ENCODE data around the gene PTGES2. TPM values are rescaled to one million over a fixed set of nuclear protein-coding genes. Genes with fewer than 3 reads are reported as not detected.
"Not testable (repeated sequence)": the region's sequence is repeated elsewhere in the genome, so short reads cannot be mapped to it uniquely, and the experiment has no call there.

PTGES2 gene
- polyA plus RNA-seq, 1 donor, result 44.1 TPM

DNA sequence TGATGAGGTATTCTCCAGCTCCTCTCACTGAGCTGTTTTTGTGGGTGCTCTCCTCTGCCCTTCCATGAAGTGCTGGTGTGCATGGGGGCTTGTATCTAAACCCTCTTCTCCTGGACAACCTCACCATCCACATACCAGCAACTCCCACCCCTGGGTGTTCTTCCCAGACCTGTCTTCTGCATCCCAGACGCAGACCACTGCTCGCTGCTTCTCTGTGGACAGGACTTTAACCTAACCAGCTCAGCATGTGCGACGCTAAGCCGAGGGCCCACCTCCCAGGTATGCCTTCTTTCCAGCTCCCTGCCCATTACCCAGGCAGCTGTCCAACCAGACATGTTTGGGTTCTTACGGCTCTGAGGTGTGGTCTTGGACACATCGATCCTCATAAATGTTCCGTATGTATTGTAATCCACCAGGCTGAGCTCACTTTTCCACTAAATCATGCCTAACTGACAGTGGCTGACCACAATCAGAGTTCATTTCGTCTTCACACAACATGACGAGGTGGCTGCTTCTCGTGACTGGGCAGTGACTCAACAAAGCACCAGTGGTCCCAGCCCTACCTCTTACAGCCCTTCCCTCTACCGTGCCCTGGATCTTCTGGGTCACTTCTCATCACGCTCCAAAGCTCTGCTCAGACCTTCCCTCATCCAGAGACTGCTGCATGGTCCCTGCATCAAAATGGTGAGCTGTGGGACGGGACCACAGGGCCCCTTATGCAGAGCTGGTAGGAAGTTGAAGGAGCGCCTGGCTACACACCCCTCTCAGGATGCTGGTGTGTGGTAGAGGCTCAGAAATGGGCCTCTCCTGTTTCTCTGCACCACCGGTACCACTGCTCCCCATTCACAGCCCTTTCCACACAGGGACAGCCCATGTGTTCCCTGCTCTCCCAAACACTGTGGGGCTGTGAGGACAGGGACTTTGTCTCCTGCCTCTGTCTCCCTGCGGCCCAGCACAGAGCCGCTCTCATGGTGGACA, 9.6 kb upstream of the PTGES2 start:
- DNase-seq (ENCODE audit: low read depth), result no peak

DNA sequence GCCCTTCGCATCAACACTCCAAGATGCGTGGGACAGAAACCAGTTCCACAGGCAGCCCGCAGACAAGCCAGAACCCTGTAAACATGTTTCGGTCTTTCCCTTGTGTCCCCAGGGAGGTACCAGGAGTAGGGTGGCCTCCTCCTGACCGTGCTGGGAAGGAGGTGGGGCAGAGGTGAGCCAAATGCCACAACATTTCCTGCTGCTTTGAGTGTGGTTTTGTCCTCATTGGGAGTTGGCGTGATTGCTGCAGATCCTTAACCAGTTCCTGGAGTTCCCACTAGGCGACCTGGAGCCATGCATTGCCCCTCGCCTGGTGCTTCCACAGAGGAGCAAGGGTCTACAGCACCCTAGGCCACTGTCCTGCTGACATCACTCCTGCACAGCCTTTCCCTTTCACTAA, 8.0 kb upstream of the PTGES2 start:
- DNase-seq (ENCODE audit: low read depth), result not testable (repeated sequence)

DNA sequence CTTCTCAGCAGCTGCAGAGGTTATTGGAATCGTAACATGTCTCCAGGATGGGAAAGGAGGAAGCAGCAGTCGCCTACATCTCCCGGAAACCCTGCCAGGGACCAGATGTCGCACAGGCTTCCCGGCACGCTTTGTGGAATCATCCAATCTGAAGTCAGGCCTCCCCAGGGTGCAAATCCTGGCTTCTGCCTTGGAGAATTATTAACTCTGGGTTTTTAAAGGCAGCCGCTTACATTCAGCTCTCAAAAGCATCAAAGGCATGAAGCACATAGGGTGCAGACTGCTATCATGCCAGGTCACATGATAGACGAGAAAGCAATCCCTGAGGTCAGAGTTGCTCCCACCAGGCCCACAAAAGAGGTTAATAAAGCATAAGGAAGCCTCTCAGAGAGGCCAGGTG, 4.6 kb upstream of the PTGES2 start:
- DNase-seq (ENCODE audit: low read depth), result peak; percentile 25

DNA sequence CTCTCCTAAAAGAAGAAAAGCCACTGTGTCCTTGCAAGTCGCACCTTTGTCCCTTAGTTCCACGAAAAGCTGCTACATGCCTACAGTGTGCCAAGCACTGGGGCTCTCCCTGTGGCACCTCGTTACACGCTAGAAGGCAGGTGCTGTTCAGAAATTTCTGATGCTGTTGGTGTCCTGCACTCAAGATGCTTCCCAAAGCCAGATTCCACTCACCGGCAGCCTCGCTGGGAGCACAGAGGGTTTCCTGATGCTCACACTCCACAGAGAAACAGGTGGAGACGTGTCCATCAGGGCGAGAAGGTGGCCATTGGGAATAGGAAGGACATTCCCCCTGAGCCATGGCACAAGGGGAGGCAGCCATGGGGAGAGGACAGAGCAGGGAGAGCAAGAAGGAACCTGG, 3.8 kb upstream of the PTGES2 start:
- not testable (repeated sequence) for DNase-seq (ENCODE audit: low read depth)

DNA sequence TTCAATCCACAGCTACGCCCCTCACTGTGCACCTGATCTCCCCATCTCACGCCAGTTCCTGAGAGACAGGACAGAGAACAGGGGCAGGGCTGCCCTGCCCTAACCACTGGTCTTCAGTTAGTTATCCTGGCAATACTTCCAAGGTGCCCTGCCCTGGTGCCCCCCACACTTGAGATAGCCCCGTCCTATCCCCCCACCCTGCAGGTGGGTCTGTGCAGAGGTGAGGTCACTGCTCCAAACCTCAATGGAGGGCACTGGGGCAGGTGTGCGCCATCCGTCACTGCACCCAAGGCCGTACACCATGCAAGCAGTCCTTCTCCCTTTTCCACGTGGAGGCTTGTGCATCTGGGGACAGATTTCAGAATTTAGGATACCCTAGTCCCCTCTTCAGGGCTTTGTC, 3.1 kb upstream of the PTGES2 start:
- not testable (repeated sequence) for DNase-seq (ENCODE audit: low read depth)

DNA sequence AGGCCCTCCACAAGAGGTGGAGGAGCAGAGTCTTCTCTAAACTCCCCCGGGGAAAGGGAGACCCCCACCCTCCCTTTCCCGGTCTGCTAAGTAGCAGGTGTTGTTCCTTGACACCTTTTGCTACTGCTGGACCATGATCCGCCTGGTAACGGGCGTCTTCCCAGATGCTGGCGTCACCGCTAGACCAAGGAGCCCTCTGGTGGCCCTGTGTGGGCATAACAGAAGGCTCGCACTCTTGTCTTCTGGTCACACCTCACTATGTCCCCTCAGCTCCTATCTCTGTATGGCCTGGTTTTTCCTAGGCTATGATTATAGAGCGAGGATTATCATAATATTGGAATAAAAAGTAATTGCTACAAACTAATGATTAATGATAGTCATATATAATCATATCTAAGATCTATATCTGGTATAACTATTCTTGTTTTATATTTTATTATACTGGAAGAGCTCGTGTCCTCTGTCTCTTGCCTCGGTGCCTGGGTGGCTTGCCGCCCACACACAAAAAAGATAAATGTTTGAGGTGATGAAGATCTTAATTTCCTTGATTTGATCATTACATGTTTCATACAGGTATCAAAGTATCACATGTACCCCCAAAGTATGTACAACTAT, 2.6 kb upstream of the PTGES2 start:
- DNase-seq (ENCODE audit: low read depth), result not testable (repeated sequence)

DNA sequence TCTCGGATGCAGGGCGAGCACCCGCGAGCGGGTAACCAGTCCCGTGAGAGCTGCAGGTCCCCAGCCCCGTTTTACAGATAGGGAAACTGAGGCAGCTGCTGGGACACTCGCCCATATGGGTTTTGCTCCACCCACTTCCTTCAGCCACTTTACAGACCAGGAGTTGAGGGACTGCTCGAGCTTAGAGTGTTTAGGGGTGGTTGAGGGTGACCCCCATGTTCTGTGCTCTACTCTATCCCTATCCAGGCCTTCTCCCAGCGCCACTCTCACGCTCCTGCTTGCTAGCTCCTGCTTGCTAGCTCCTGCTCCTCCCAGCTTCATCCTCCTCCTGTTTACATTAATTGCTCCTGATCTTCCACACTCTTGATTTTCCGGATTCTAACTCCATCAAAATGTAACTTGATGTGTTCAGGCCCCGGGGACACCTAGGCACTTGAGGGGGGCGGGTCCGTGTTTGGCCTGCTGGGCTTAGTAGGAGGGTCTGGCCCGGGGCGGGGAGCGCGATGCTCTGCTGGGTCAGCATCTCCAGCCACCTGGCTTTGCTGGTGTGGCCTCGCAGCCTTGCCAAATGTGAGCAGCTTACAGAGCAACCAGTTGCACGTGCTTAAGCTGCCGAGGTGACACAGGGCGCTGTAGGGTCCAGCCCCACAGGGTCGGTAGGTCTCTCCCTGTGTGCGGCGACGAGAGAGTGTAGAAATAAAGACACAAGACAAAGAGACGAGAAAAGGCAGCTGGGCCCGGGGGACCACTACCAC, 1.5 kb upstream of the PTGES2 start:
- no peak for DNase-seq (ENCODE audit: low read depth)

DNA sequence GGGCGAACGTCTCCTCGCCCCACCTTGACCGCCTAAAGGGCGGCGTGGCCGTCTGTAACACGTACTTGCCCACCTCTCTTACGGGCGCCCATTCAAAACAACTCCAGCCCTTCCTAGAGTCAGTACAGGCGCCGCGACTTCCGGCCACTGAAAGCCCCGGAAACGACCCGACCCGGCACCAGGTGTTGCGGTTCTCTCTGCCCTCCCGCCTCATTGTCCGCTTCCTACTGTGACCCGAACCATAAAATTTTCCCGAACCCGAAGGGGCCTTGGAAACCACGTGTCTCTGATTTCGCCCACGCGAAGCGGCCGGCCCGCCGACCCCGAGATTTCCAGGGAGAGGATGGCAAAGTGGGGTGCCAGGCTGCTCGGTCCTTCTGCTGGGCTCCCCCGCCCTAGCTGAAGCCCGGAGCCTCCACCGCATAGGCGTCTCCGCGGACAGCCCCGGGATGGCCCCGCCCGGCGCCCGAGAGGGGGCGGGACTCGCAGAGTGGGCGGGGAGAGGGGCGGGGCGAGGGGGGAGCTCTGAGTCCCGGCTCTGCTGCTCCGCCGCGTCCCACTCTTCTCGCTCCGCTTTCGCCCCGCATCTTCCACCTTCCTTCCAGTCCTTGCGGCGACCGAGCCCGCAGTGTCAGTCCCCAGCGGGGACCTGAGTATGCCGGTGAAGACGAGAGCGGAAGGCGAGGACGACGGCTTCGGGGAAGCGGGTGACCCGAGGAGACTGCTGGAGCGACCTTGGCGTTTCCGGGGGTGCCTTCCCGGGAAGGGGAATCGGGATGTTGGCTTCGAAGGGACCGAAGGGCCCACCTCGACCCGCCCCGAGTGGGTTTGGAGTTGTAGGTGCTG, 684 bp upstream of the PTGES2 start:
- peak; percentile 84 for DNase-seq (ENCODE audit: low read depth)

DNA sequence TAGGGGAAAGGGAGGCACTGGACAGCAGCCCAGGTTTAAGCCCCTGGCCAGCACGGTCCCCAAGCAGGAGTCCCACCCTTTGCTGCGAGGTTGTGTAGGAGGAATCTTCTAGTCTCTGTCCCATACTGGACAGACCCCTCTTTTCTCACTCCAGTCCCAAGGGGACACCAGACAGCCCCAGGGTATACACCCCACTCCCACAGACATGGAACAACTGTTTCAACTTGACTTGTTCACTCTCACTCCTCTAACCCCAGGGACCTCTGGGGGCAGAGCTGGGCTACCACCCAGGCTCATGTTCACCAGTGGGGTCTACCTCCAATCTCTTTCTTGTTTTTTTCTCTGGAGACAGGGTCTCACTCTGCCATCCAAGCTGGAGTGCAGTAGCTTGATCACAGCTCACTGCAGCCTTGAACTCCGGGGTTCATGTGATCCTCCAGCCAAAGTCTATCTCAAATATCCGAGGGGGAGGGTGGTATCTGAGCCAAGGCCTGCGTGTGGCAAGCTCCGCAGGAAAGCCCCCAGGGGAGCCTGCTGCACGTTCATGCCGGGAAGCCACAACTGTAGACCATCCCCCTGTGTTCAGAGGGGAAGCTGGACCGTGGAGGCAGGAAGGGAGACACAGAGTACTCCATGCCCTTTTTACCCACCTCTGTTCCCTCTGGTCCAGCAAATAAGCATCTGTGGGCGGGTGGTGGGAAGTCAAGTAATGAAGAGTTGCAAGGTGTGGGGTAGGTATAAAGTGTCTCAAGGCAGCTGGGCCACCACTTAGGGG, 1.8 kb downstream of the PTGES2 start:
- no peak for DNase-seq (ENCODE audit: low read depth)

DNA sequence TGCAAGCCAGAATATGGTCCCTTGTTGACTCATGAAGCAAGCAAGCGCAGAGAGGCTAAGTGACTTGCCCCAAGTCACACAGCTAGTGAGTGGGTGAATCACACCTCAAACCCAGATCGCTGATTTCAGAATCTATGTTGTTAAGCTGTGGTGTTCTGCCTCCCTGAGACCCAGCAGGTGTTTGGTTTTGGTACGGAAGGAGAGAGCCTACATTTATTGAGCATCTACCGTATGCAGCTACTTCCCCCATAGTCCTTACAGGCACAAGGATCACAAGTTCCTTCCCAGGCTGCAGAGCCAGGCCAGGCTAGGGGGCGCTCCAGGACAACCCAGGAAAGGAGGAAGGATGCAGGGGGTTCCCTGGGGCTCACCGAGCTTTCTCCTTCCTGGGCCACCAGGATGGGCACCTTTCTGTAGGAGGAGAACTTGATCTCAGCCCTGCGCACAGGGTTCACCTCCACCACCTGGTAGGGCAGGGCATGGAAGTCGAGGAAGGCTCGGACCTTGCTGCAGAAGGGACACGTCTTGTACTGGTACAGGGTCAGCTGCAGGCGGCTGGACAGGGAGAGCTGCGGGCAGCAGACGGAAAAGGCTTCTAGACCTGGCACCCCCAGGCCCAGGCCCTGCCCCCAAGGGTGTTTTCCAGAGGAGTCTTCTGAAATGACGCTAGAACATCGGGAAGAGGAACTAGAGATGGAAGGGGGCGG, 2.5 kb downstream of the PTGES2 start:
- no peak for DNase-seq (ENCODE audit: low read depth)

DNA sequence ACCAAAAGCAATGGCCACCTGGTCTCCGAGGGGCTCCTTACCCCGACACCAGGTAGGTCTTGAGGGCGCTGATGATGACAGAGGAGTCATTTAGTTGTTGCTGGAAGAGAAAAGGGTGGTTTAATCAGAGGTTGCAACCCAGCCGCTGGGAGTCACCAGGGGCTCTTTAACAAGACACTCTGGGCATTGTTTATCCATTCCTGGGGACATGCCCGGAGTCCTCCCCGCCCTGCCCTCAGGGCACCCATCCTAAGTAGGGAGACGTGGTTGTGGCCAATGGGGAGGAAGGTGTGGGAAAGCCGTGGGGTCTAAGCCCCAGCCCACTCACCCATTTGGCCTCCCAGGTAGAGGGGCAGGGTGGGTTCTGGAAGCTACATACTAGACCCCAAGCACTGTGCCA, 3.1 kb downstream of the PTGES2 start:
- no peak for DNase-seq (ENCODE audit: low read depth)

DNA sequence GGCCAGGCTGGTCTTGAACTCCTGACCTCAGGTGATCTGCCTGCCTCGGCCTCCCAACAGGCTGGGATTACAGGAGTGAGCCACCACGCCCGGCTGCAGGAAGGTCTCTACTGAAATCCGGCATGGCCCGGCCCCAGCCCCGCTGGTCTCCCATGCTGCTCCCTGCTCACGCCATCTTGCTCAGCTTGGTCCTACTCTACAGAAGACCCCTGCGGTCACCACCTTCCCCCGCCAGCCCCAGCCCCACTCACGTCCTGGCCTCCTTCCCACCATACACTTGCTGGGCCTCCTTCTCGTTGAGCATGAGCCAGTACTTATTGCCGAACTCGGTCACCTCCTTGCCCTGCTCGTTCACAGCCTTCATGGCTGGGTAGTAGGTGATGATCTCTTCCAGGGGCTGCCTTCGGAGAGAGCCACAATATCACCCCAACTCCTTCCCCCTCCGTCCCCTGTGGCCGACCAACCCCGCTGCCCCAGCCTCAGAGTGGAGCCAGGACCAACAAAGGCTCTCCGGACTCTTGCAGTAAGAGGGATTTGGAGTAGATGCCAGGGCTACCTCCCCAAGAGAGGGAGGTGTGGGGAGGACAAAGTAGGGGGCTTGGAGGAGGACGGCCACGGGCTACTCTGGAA, 4.0 kb downstream of the PTGES2 start:
- DNase-seq (ENCODE audit: low read depth), result no peak

DNA sequence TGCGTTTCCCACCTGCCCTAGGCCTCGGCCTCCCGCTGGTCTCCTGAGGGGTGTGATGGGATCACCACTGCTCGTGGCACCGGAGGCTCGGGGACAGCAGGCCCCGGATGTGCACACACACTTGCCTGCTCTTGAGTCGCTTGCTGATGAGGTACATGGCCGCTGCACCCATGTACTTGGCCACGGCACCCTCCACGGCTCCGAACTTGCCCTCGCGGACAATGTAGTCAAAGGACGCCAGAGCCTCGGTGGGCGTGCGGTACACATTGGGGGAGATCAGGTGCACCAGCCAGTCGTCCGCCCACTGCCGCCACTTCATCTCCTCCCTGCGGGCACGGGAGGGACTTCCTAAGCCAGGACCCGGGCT, 4.7 kb downstream of the PTGES2 start:
- no peak for DNase-seq (ENCODE audit: low read depth)

DNA sequence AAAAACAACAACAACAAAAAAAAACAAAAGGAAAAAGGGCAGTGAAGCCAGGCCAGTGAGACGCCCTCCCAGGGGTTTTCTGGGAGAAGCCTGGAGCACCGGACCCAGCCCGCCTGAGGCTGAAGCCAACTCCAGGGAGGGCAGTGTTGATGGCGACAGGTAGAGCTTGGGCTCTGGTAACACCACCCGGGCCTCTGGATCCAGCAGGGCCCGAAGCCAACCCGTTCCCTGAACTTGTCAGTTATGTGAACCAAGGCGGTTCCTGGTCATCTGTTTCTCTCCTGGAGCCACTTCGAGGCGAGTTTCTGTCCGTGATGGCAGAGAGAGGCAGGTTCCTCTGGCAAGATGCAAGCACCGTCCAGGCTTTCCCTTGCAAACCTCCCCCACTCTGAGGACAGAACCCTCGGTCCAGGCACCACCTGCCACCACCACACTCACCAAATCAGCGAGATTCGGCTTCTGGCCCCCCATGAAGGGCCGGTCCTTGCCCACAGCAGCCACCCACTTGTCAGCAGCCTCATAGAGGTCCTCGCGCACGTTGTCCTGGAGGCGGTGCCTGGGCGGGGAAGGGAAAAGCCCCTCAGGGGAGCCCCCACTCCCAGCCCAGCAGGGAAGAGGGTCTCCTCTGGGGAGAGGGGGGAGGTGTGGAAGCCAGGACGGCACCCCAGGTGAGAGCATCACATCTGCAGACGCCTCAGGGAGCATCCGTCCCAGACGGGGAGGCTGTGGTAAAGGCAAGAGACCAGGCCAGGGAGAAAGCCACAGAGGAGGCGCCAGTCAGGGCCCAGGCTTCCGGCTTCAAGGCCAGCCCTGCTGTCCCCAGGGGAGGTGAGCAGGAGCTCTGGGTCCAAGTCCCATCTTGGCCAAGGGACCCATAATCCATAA, 5.4 kb downstream of the PTGES2 start:
- no peak for DNase-seq (ENCODE audit: low read depth)

DNA sequence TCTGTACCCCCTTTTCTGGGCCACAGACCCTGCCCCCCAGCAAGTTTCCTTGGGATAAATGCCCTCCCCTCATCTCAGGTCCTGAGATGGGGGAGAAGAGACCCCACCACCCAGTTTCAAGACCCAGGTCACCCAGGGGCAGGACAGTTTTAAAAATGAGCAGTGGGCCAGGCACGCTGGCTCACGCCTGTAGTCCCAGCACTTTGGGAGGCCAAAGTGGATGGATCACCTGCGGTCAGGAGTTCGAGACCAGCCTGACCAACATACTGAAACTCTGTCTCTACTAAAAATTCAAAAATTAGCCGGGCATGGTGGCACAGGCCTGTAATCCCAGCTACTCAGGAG, 6.1 kb downstream of the PTGES2 start:
- no peak for DNase-seq (ENCODE audit: low read depth)

DNA sequence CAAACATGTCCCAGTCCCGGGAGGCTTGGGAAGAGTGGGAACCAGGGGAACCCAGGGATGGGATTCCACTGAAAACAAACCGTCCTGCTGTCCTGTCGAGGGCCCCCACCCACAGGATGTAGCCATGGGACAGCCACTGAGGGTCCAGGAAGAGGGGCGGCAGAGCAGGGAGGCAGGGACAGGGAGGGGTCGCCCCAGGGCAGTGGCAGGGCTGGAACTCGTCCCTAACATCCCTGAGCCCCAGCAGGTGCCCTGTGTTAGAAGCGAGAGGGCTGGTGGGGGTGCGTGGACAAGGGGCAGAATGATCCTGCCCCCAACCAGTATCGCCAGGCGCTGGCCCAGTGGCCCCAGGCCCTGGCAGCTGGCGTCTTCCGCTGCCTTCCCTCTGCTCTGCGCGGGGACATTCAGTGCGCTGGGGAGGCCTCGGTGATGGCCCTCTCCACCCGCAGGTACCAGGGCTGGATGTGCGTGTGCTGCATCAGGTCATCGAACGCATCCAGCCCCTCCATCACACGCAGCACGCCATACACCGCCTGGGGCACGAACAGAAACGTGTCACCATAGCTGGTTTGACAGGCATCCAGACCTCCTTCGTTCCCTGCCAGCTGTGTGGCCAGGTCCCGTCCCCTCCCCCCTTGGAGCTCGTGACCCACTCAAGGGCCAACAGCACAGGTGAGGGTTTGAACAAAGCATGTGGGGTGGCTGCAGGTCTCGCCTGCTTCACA, 6.6 kb downstream of the PTGES2 start:
- DNase-seq (ENCODE audit: low read depth), result no peak

DNA sequence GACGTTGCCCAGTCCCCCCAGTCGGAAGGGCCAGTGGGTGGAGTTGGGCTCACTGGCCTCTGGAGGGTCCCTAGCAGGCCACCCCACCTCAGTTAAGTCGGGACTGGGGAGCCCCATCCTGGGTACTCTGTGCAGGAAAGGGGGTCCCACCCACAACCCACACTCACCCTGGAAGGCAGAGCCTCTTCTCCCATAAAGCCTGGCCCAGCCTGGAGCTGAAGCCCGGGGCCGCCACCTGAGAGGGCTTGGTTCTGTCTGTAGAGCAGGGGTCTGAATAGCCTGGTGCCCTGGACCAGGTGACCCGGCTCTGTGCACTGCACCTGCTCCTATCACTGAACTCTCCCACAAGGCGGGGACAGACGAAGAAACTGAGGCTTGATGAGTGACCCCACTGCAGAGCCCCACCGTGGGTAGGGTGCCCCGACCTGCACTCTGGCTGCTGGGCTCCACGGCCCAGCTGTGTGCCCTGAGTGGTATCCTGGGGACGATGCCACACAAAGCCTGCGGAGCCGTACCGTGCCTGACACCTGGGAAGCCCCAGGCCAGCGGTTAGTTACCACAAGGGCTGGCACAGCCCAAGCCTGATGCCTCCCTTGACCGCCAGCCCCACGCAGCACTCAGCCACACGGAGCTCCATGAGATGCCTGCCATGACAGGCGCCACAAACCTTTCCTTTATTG, 7.3 kb downstream of the PTGES2 start:
- no peak for DNase-seq (ENCODE audit: low read depth)

Data from forelimb muscle (tissue), 1 donor.